SK-N-MC (cell line): Measurements from ENCODE around the gene RALGPS1.

Source experiments
- EZH2 ChIP-seq: fragments of 200-600 bp; sonication (generic); IDR thresholded peaks from one replicate; pipeline ENCODE4 v1.6.1; 2017; ENCODE audit warnings: antibody characterized with exemption
- FOXP2 ChIP-seq: optimal IDR thresholded peaks from 2 replicates; pipeline ENCODE3; 2011; ENCODE audit warnings: mild to moderate bottlenecking, moderate library complexity; ENCODE audit not compliant: insufficient read depth; ENCODE audit errors: extremely low read length, control extremely low read depth
- POLR2AphosphoS5 ChIP-seq: IDR thresholded peaks from 2 replicates; pipeline ENCODE4 v1.6.1; 2012; ENCODE audit warnings: mild to moderate bottlenecking, low read depth, low read length, borderline replicate concordance

- TF ChIP-seq POLR2AphosphoS5 (no peak), EZH2 (no peak), FOXP2 (no peak)
Observed at GRCh38 chr9:127181315-127181580, 266.7 kb downstream of the RALGPS1 start.
